ENCODE measurements around the gene PEX26. TPM values are rescaled to one million over a fixed set of nuclear protein-coding genes. Genes with fewer than 3 reads are reported as not detected.

PEX26 gene
- total and polyA plus RNA-seq, 2 donors (not counting 1 experiment from before 2014, with no cell fraction given), result 10.9 to 33.4 TPM

DNA sequence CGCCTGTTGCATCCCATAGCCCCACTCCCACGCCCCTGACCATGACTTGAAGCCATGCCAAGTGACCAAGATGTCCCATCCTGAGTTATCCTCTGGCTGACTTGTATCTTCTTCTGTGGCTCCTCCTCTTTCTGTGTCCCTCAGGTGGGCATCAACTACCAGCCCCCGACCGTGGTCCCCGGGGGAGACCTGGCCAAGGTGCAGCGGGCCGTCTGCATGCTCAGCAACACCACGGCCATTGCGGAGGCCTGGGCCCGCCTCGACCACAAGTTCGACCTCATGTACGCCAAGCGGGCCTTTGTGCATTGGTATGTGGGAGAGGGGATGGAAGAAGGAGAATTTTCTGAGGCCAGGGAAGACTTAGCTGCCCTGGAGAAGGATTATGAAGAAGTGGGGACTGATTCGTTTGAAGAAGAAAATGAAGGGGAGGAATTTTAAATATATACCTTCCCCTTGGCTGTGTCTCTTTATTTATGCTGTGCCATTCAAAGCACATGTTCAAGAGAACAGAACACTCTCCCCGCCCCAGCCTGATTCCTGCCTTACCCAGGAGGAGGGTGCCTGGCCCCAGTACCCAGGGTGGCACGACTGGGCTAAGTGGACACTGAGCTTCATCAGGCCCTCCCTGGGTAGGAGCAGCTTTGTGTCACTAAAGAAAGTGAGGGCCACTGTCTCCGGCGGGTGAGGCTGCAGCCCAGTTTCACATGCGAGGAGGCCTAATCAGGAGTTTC, 53.1 kb downstream of the PEX26 start:
- Histone ChIP-seq H3K4me1 (ENCODE audit: control insufficient read depth in 2 of 2, insufficient read depth in 2 of 2, low read length in 2 of 2) (no peaks in the 10 kb centered on the region), H3K36me3 (replicated peaks in 1 of 2; ENCODE audit: control extremely low read depth in 1 of 2, control insufficient read depth in 1 of 2, extremely low read depth in 1 of 2, insufficient read depth in 2 of 2, low read length in 1 of 2) (peaks cover 0 to 4% of the 10 kb centered on the region in 2 experiments), H3K9me3 (ENCODE audit: control extremely low read depth in 1 of 3, control insufficient read depth in 2 of 3, insufficient read depth in 1 of 3, low read length in 2 of 3) (no peaks in the 10 kb centered on the region), H4K20me1 (ENCODE audit: control insufficient read depth, insufficient read depth, low read length, poor library complexity, severe bottlenecking) (no peaks in the 10 kb centered on the region), H3K79me2 (ENCODE audit: control insufficient read depth, insufficient read depth, low read length) (no peaks in the 10 kb centered on the region), H3K27ac (ENCODE audit: low read length in 2 of 2) (no peak overlapping the region), H3K27me3 (replicated peaks in 1 of 4; ENCODE audit: control extremely low read depth in 1 of 4, control insufficient read depth in 3 of 4, insufficient read depth in 4 of 4, low read length in 3 of 4) (no peaks in the 10 kb centered on the region), H3K9ac (ENCODE audit: low read length) (no peak overlapping the region), H3K4me2 (replicated peaks; ENCODE audit: low read depth, low read length, poor library complexity, severe bottlenecking) (no peak overlapping the region), H2AFZ (ENCODE audit: insufficient read depth, low read depth, low read length, poor library complexity, severe bottlenecking) (no peak overlapping the region), H3K4me3 (ENCODE audit: control extremely low read depth in 1 of 5, extremely low read depth in 1 of 5, insufficient read depth in 1 of 5, low read depth in 2 of 5, low read length in 4 of 5) (no peak overlapping the region)
- Mint-ChIP-seq H3K27ac (no peak overlapping the region), H3K27me3 (no peaks in the 10 kb centered on the region), H3K4me1 (no peaks in the 10 kb centered on the region), H3K4me3 (no peak overlapping the region), H3K9me3 (ENCODE audit: insufficient read depth) (no peaks in the 10 kb centered on the region)
- intact Hi-C loops (cut with micrococcal nuclease), result no loop called here
- ChIA-PET POLR2A (no interaction called here), CTCF (no interaction called here)
- no peak for DNase-seq
- no peak for ATAC-seq (ENCODE audit: low read depth)
- TF ChIP-seq EZH2 (IDR thresholded peaks at IDR 0.05; ENCODE audit: borderline replicate concordance, insufficient read depth, low read depth, low read length, poor library complexity, severe bottlenecking), result no peak
- TF ChIP-seq, protein P1, sequence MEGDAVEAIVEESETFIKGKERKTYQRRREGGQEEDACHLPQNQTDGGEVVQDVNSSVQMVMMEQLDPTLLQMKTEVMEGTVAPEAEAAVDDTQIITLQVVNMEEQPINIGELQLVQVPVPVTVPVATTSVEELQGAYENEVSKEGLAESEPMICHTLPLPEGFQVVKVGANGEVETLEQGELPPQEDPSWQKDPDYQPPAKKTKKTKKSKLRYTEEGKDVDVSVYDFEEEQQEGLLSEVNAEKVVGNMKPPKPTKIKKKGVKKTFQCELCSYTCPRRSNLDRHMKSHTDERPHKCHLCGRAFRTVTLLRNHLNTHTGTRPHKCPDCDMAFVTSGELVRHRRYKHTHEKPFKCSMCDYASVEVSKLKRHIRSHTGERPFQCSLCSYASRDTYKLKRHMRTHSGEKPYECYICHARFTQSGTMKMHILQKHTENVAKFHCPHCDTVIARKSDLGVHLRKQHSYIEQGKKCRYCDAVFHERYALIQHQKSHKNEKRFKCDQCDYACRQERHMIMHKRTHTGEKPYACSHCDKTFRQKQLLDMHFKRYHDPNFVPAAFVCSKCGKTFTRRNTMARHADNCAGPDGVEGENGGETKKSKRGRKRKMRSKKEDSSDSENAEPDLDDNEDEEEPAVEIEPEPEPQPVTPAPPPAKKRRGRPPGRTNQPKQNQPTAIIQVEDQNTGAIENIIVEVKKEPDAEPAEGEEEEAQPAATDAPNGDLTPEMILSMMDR (IDR thresholded peaks at IDR 0.05), result no peak
- 97% methylated on average over 15 of the region's 20 CpGs for WGBS (ENCODE audit: insufficient coverage)

DNA sequence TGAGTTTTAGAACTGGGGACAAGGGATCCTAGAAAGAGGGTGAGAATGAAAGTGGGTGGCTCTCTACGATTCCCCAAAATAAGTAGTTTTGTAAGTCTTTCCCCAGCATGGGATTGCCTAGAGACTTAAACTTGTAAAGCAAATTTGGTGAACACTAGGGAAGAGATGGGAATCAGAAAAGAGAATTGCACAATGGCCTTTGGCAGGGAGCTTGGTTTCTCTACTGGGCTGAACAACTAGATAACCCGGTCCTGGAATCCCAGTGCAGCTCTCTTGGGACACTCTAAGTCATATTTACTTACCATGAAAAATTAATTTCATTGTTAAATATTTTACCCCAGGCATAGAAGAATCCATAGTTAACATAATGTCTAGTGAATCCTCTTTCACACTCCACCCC, 55.7 kb downstream of the PEX26 start:
- ChIA-PET POLR2A (no interaction called here), CTCF (no interaction called here)
- H3K27me3 ChIP-seq (replicated peaks in 1 of 4; ENCODE audit: control extremely low read depth in 1 of 4, control insufficient read depth in 3 of 4, insufficient read depth in 4 of 4, low read length in 3 of 4), result no peaks in the 10 kb centered on the region
- DNase-seq (no peak), ATAC-seq (ENCODE audit: low read depth) (no peak)
- Mint-ChIP-seq H3K27me3 (no peaks in the 10 kb centered on the region), H3K4me3 (no peak overlapping the region), H3K9me3 (ENCODE audit: insufficient read depth) (no peaks in the 10 kb centered on the region), H3K27ac (no peak overlapping the region), H3K4me1 (no peaks in the 10 kb centered on the region)
- no peak overlapping the region for H3K4me3 ChIP-seq (ENCODE audit: control extremely low read depth in 1 of 5, extremely low read depth in 1 of 5, insufficient read depth in 1 of 5, low read depth in 2 of 5, low read length in 4 of 5)
- no peak overlapping the region for H3K27ac ChIP-seq (ENCODE audit: low read length in 2 of 2)
- no peaks in the 10 kb centered on the region for H3K9me3 ChIP-seq (ENCODE audit: control extremely low read depth in 1 of 3, control insufficient read depth in 2 of 3, insufficient read depth in 1 of 3, low read length in 2 of 3)
- H2AFZ ChIP-seq (ENCODE audit: insufficient read depth, low read depth, low read length, poor library complexity, severe bottlenecking), result no peak overlapping the region
- intact Hi-C loops (cut with micrococcal nuclease), result no loop called here
- H3K79me2 ChIP-seq (ENCODE audit: control insufficient read depth, insufficient read depth, low read length), result no peaks in the 10 kb centered on the region
- WGBS (ENCODE audit: insufficient coverage), result 100% methylated on average over 1 of the region's 2 CpGs
- H3K9ac ChIP-seq (ENCODE audit: low read length), result no peak overlapping the region
- H3K4me1 ChIP-seq (ENCODE audit: control insufficient read depth in 2 of 2, insufficient read depth in 2 of 2, low read length in 2 of 2), result no peaks in the 10 kb centered on the region
- TF ChIP-seq, protein P1 (IDR thresholded peaks at IDR 0.05), result no peak
- TF ChIP-seq EZH2 (IDR thresholded peaks at IDR 0.05; ENCODE audit: borderline replicate concordance, insufficient read depth, low read depth, low read length, poor library complexity, severe bottlenecking), result no peak
- H4K20me1 ChIP-seq (ENCODE audit: control insufficient read depth, insufficient read depth, low read length, poor library complexity, severe bottlenecking), result no peaks in the 10 kb centered on the region
- H3K36me3 ChIP-seq (replicated peaks in 1 of 2; ENCODE audit: control extremely low read depth in 1 of 2, control insufficient read depth in 1 of 2, extremely low read depth in 1 of 2, insufficient read depth in 2 of 2, low read length in 1 of 2), result peaks cover 0 to 4% of the 10 kb centered on the region in 2 experiments
- no peak overlapping the region for H3K4me2 ChIP-seq (replicated peaks; ENCODE audit: low read depth, low read length, poor library complexity, severe bottlenecking)

Measured in B cell (primary cell).